ENCODE data around the gene SDHA. TPM values are rescaled to one million over a fixed set of nuclear protein-coding genes. Genes with fewer than 3 reads are reported as not detected.
"Not testable (repeated sequence)": the region's sequence is repeated elsewhere in the genome, so short reads cannot be mapped to it uniquely, and the experiment has no call there.

Gene SDHA
- total and polyA plus RNA-seq, 9 of the 15 experiments (the other 6 are each of a cell fraction or from before 2014, with no cell fraction given): 82.9 to 191 (median 130) TPM

GRCh38 chr5:225334-225733, 7.2 kb downstream of the SDHA start:
- H3K36me3 ChIP-seq (ENCODE audit: control insufficient read depth, insufficient read depth, low read length): peaks cover 86% of the 10 kb centered on the region

GRCh38 chr5:227375-227774, 9.3 kb downstream of the SDHA start:
- CTCF ChIA-PET (ENCODE audit: low intra/inter-chr PET ratio); in situ Hi-C loops (cut with MboI); H3K27me3 ChIP-seq (ENCODE audit: control insufficient read depth in 2 of 2, insufficient read depth in 2 of 2, low read length in 2 of 2); H3K9ac ChIP-seq (ENCODE audit: insufficient read depth in 1 of 2, low read depth in 2 of 2, low read length in 2 of 2); H4K20me1 ChIP-seq (replicated peaks; ENCODE audit: control insufficient read depth, insufficient read depth, low read length); H3K4me2 ChIP-seq (ENCODE audit: insufficient read depth, low read length); FAIRE-seq; H3K27ac ChIP-seq (ENCODE audit: extremely low read depth, low read depth, low read length); H2AFZ ChIP-seq (ENCODE audit: low read depth, low read length); ATAC-seq; DNase-seq (ENCODE audit: extremely low read depth in 1 of 4, low spot score in 3 of 4); H3K9me1 ChIP-seq (ENCODE audit: control insufficient read depth, insufficient read depth, low read length); BruUV-seq (replicated peaks); intact Hi-C loops (cut with micrococcal nuclease); H3K9me3 ChIP-seq (replicated peaks; ENCODE audit: control insufficient read depth, insufficient read depth, low read depth, low read length); H3K4me1 ChIP-seq (replicated peaks in 1 of 2; ENCODE audit: control insufficient read depth in 2 of 2, insufficient read depth in 2 of 2, low read length in 2 of 2); H3K4me3 ChIP-seq: not testable (repeated sequence)
- Histone ChIP-seq H3K36me3 (ENCODE audit: control insufficient read depth, insufficient read depth, low read length) (peaks cover 93% of the 10 kb centered on the region), H3K79me2 (ENCODE audit: control insufficient read depth, insufficient read depth, low read length) (peaks cover 17% of the 10 kb centered on the region)
- POLR2A ChIA-PET: interaction anchor here (0.8 to 1.5 kb wide), 3 partner anchors 9 to 59 kb away, joined by 3 to 7 read pairs (median 3); partner anchors contain the start of genes CCDC127 and SDHA
- WGBS (ENCODE audit: insufficient coverage, low coverage, missing lambda C conversion rate): 93% methylated on average over 7 of the region's 17 CpGs

More at GRCh38 chr5:225334-225733, 7.2 kb downstream of the SDHA start:
- Histone ChIP-seq H3K27me3 (ENCODE audit: control insufficient read depth in 2 of 2, insufficient read depth in 2 of 2, low read length in 2 of 2) (no peaks in the 10 kb centered on the region), H3K9ac (ENCODE audit: insufficient read depth in 1 of 2, low read depth in 2 of 2, low read length in 2 of 2) (peak overlapping the region in 1 of 2 experiments; percentile 42; a peak in 1 of 4 replicates), H3K4me2 (ENCODE audit: insufficient read depth, low read length) (no peak overlapping the region), H3K9me1 (ENCODE audit: control insufficient read depth, insufficient read depth, low read length) (no peaks in the 10 kb centered on the region), H4K20me1 (replicated peaks; ENCODE audit: control insufficient read depth, insufficient read depth, low read length) (peaks cover 10% of the 10 kb centered on the region), H3K79me2 (ENCODE audit: control insufficient read depth, insufficient read depth, low read length) (peaks cover 37% of the 10 kb centered on the region), H3K9me3 (replicated peaks; ENCODE audit: control insufficient read depth, insufficient read depth, low read depth, low read length) (no peaks in the 10 kb centered on the region), H2AFZ (ENCODE audit: low read depth, low read length) (no peak overlapping the region), H3K4me1 (replicated peaks in 1 of 2; ENCODE audit: control insufficient read depth in 2 of 2, insufficient read depth in 2 of 2, low read length in 2 of 2) (peaks cover 0 to 7% of the 10 kb centered on the region in 2 experiments; a peak in 2 of 5 replicates), H3K4me3 (no peak overlapping the region), H3K27ac (ENCODE audit: extremely low read depth, low read depth, low read length) (no peak overlapping the region)
- CTCF ChIA-PET (ENCODE audit: low intra/inter-chr PET ratio): no interaction called here
- FAIRE-seq (no peak), DNase-seq (ENCODE audit: extremely low read depth in 1 of 4, low spot score in 3 of 4) (no peak), ATAC-seq (no peak)
- intact Hi-C loops (cut with micrococcal nuclease) (no loop called here), in situ Hi-C loops (cut with MboI) (no loop called here)
- BruUV-seq (replicated peaks): no TSS peak
- POLR2A ChIA-PET: no interaction called here
- 96% methylated on average over 14 of the region's 14 CpGs for WGBS (ENCODE audit: insufficient coverage, low coverage, missing lambda C conversion rate)
- 0 out of 2 replicates have a peak, but pooled peaks have one; percentile 19 for TF ChIP-seq POLR2AphosphoS5 (IDR thresholded peaks at IDR 0.05; ENCODE audit: control insufficient read depth, insufficient read depth, low read depth, low read length)
- TF ChIP-seq ZFP1 (CRISPR knock-in tag; IDR thresholded peaks at IDR 0.05): no peak

Measured in K562 (cell line).